GM19328 (cell line): Measurements from ENCODE around the gene CDCP1.
"Not testable (repeated sequence)": the region's sequence is repeated elsewhere in the genome, so short reads cannot be mapped to it uniquely, and the experiment has no call there.

ENCODE experiments used
- ATAC-seq: cut with Tn5 transposase; IDR thresholded peaks from one replicate; pipeline ENCODE4 v1.9.1; 2021; ENCODE audit warnings: mild to moderate bottlenecking, moderate library complexity; ENCODE audit not compliant: unreplicated experiment

Gene CDCP1

GRCh38 chr3:45171283-45171682 is 25.1 kb upstream of the CDCP1 start:
- ATAC-seq: no peak

- ATAC-seq: no peak
These were observed 23.9 kb upstream of the CDCP1 start for GRCh38 chr3:45170096-45170495.

GRCh38 chr3:45169125-45169904 is 23.1 kb upstream of the CDCP1 start:
- ATAC-seq: no peak

- no peak for ATAC-seq
These were observed 22.3 kb upstream of the CDCP1 start for GRCh38 chr3:45168451-45168850.

GRCh38 chr3:45167011-45167911 is 21.1 kb upstream of the CDCP1 start:
- ATAC-seq: no peak

GRCh38 chr3:45166321-45166879 is 20.2 kb upstream of the CDCP1 start:
- ATAC-seq: no peak

- ATAC-seq: no peak
These were observed 19.5 kb upstream of the CDCP1 start for GRCh38 chr3:45165497-45166283.

- ATAC-seq: no peak
These were observed 17.9 kb upstream of the CDCP1 start for GRCh38 chr3:45164056-45164455.

GRCh38 chr3:45163481-45163880 is 17.3 kb upstream of the CDCP1 start:
- ATAC-seq: no peak

GRCh38 chr3:45154641-45155147 is 8.5 kb upstream of the CDCP1 start:
- no peak for ATAC-seq

- ATAC-seq: no peak
These were observed 7.7 kb upstream of the CDCP1 start for GRCh38 chr3:45153658-45154437.

- no peak for ATAC-seq
These were observed 6.1 kb upstream of the CDCP1 start for GRCh38 chr3:45152307-45152706.

- no peak for ATAC-seq
These were observed 4.9 kb upstream of the CDCP1 start for GRCh38 chr3:45151100-45151499.

GRCh38 chr3:45148921-45149320 is 2.7 kb upstream of the CDCP1 start:
- ATAC-seq: no peak

GRCh38 chr3:45145223-45145622 is 955 bp downstream of the CDCP1 start:
- ATAC-seq: no peak

- ATAC-seq: no peak
These were observed 2.2 kb downstream of the CDCP1 start for GRCh38 chr3:45143673-45144671.

GRCh38 chr3:45140770-45141155 is 5.4 kb downstream of the CDCP1 start:
- ATAC-seq: not testable (repeated sequence)

- ATAC-seq: no peak
These were observed 5.9 kb downstream of the CDCP1 start for GRCh38 chr3:45140141-45140769.
